Activated CD4-positive, alpha-beta T cell treated with anti-CD3 and anti-CD28 coated beads, Interleukin-2, amount 10 ng/mL, durations not matched to agents 24 days and 14 days (primary cell): ENCODE results near the gene ADK. TPM values are rescaled to one million over a fixed set of nuclear protein-coding genes. Genes with fewer than 3 reads are reported as not detected.

Experiments
- DNase-seq: peaks from one replicate; pipeline ENCODE4 v3.0.0; 2022
- H3K27ac Mint-ChIP-seq: one replicate; pipeline ENCODE4 v1.8.0; 2022; ENCODE audit warnings: mild to moderate bottlenecking, mixed read lengths
- H3K27me3 Mint-ChIP-seq: one replicate; pipeline ENCODE4 v1.8.0; 2022; ENCODE audit warnings: mixed read lengths
- H3K36me3 Mint-ChIP-seq: one replicate; pipeline ENCODE4 v1.8.0; 2022; ENCODE audit warnings: low read depth, mild to moderate bottlenecking, mixed read lengths
- H3K4me1 Mint-ChIP-seq: one replicate; pipeline ENCODE4 v1.8.0; 2021; ENCODE audit warnings: mixed read lengths
- H3K4me3 Mint-ChIP-seq: one replicate; pipeline ENCODE4 v1.8.0; 2022; ENCODE audit warnings: mild to moderate bottlenecking, moderate library complexity, mixed read lengths
- H3K9me3 Mint-ChIP-seq: one replicate; pipeline ENCODE4 v1.8.0; 2021; ENCODE audit warnings: mixed read lengths
- intact Hi-C: fragments of 100-400 bp; cut with micrococcal nuclease; formaldehyde crosslinking; loops from one replicate; pipeline ENCODE4 v1.15.1; 2023
- total RNA-seq: library from RNA; stranded (reverse); gene quantifications from 2 replicates; pipeline ENCODE4 v1.2.3, GENCODE V29; 2022

ADK gene
- total RNA-seq: 54.8 and 58.3 TPM in 2 replicates

- peaks cover 28% of the 10 kb centered on the region for H3K4me1 Mint-ChIP-seq
- peak; percentile 100 for DNase-seq
- no peak within 1 kb of the TSS for H3K27ac Mint-ChIP-seq
- H3K9me3 Mint-ChIP-seq: no peaks in the 10 kb centered on the region
- no peaks in the 10 kb centered on the region for H3K27me3 Mint-ChIP-seq
- intact Hi-C loops: loop anchor here (1.0 to 2.0 kb wide), 5 partner anchors 25 to 1060 kb away; partner anchors contain the start of genes KAT6B and VCL
- H3K36me3 Mint-ChIP-seq: peaks cover 12% of the 10 kb centered on the region
- H3K4me3 Mint-ChIP-seq: no peak within 1 kb of the TSS
Measured at GRCh38 chr10:74150990-74151878, at the start of gene ADK. TSS of gene ADK (plus strand) at chr10:74151221. CDS start at chr10:74151279, 58 bp downstream.

- Mint-ChIP-seq H3K4me1 (peaks cover 4% of the 10 kb centered on the region), H3K4me3 (no peak overlapping the region), H3K9me3 (no peaks in the 10 kb centered on the region), H3K27ac (no peak overlapping the region), H3K36me3 (peaks cover 43% of the 10 kb centered on the region), H3K27me3 (no peaks in the 10 kb centered on the region)
- DNase-seq: no peak
- intact Hi-C loops: loop anchor here (5.0 kb wide), 1 partner anchor 216 kb away; no protein-coding TSS in a partner anchor
Measured at GRCh38 chr10:74103560-74104258, 47.3 kb upstream of the ADK start.

GRCh38 chr10:74104480-74104879 is 46.5 kb upstream of the ADK start:
- peaks cover 3% of the 10 kb centered on the region for H3K4me1 Mint-ChIP-seq
- DNase-seq: no peak
- H3K4me3 Mint-ChIP-seq: no peak overlapping the region
- no peaks in the 10 kb centered on the region for H3K9me3 Mint-ChIP-seq
- H3K27ac Mint-ChIP-seq: no peak overlapping the region
- intact Hi-C loops: loop anchor here (5.0 kb wide), 1 partner anchor 217 kb away; no protein-coding TSS in a partner anchor
- no peaks in the 10 kb centered on the region for H3K27me3 Mint-ChIP-seq
- peaks cover 44% of the 10 kb centered on the region for H3K36me3 Mint-ChIP-seq

GRCh38 chr10:74104996-74105395 is 46.0 kb upstream of the ADK start:
- no peak overlapping the region for H3K4me3 Mint-ChIP-seq
- H3K27me3 Mint-ChIP-seq: no peaks in the 10 kb centered on the region
- peak overlapping the region; percentile 37 for H3K27ac Mint-ChIP-seq
- no peak for DNase-seq
- H3K4me1 Mint-ChIP-seq: peaks cover 5% of the 10 kb centered on the region
- H3K9me3 Mint-ChIP-seq: no peaks in the 10 kb centered on the region
- peaks cover 47% of the 10 kb centered on the region for H3K36me3 Mint-ChIP-seq
- intact Hi-C loops: loop anchor here (5.0 kb wide), 1 partner anchor 218 kb away; no protein-coding TSS in a partner anchor

- Mint-ChIP-seq H3K27ac (peak overlapping the region; percentile 30), H3K36me3 (peaks cover 56% of the 10 kb centered on the region), H3K9me3 (no peaks in the 10 kb centered on the region), H3K27me3 (no peaks in the 10 kb centered on the region), H3K4me3 (no peak overlapping the region), H3K4me1 (peaks cover 5% of the 10 kb centered on the region)
- no peak for DNase-seq
- intact Hi-C loops: no loop called here
Measured at GRCh38 chr10:74107391-74107790, 43.6 kb upstream of the ADK start.

- no peak overlapping the region for H3K4me3 Mint-ChIP-seq
- intact Hi-C loops: no loop called here
- H3K27me3 Mint-ChIP-seq: no peaks in the 10 kb centered on the region
- H3K27ac Mint-ChIP-seq: no peak overlapping the region
- H3K4me1 Mint-ChIP-seq: peaks cover 5% of the 10 kb centered on the region
- peaks cover 68% of the 10 kb centered on the region for H3K36me3 Mint-ChIP-seq
- DNase-seq: no peak
- no peaks in the 10 kb centered on the region for H3K9me3 Mint-ChIP-seq
Measured at GRCh38 chr10:74109452-74109851, 41.6 kb upstream of the ADK start.

- Mint-ChIP-seq H3K36me3 (peaks cover 65% of the 10 kb centered on the region), H3K27ac (no peak overlapping the region), H3K4me3 (no peak overlapping the region), H3K27me3 (no peaks in the 10 kb centered on the region), H3K4me1 (peaks cover 5% of the 10 kb centered on the region), H3K9me3 (no peaks in the 10 kb centered on the region)
- intact Hi-C loops: no loop called here
- DNase-seq: no peak
Measured at GRCh38 chr10:74110120-74110519, 40.9 kb upstream of the ADK start.

- Mint-ChIP-seq H3K36me3 (peaks cover 68% of the 10 kb centered on the region), H3K27me3 (no peaks in the 10 kb centered on the region)
Measured at GRCh38 chr10:74111799-74112198, 39.2 kb upstream of the ADK start.

GRCh38 chr10:74113546-74113945 is 37.5 kb upstream of the ADK start:
- H3K27me3 Mint-ChIP-seq: no peaks in the 10 kb centered on the region
- peaks cover 18% of the 10 kb centered on the region for H3K4me1 Mint-ChIP-seq
- H3K36me3 Mint-ChIP-seq: peaks cover 69% of the 10 kb centered on the region
- H3K9me3 Mint-ChIP-seq: no peaks in the 10 kb centered on the region
- no peak for DNase-seq
- no peak overlapping the region for H3K4me3 Mint-ChIP-seq
- intact Hi-C loops: no loop called here
- H3K27ac Mint-ChIP-seq: no peak overlapping the region

More at GRCh38 chr10:74111799-74112198, 39.2 kb upstream of the ADK start:
- Mint-ChIP-seq H3K4me1 (peaks cover 10% of the 10 kb centered on the region), H3K27ac (no peak overlapping the region), H3K9me3 (no peaks in the 10 kb centered on the region), H3K4me3 (no peak overlapping the region)
- DNase-seq: no peak
- intact Hi-C loops: no loop called here

GRCh38 chr10:74114041-74114448 is 37.0 kb upstream of the ADK start:
- Mint-ChIP-seq H3K9me3 (no peaks in the 10 kb centered on the region), H3K4me3 (no peak overlapping the region), H3K27me3 (no peaks in the 10 kb centered on the region), H3K4me1 (peaks cover 19% of the 10 kb centered on the region), H3K36me3 (peaks cover 72% of the 10 kb centered on the region), H3K27ac (no peak overlapping the region)
- no peak for DNase-seq
- intact Hi-C loops: no loop called here

- Mint-ChIP-seq H3K4me3 (no peak overlapping the region), H3K9me3 (no peaks in the 10 kb centered on the region), H3K27ac (peak overlapping the region; percentile 72), H3K36me3 (peaks cover 78% of the 10 kb centered on the region), H3K27me3 (no peaks in the 10 kb centered on the region), H3K4me1 (peaks cover 17% of the 10 kb centered on the region)
- DNase-seq: no peak
- intact Hi-C loops: no loop called here
Measured at GRCh38 chr10:74117738-74118137, 33.3 kb upstream of the ADK start.

GRCh38 chr10:74118804-74119203 is 32.2 kb upstream of the ADK start:
- Mint-ChIP-seq H3K27me3 (no peaks in the 10 kb centered on the region), H3K4me1 (peaks cover 19% of the 10 kb centered on the region), H3K36me3 (peaks cover 79% of the 10 kb centered on the region), H3K9me3 (no peaks in the 10 kb centered on the region), H3K4me3 (no peak overlapping the region), H3K27ac (peak overlapping the region; percentile 75)
- DNase-seq: no peak
- intact Hi-C loops: no loop called here

- Mint-ChIP-seq H3K4me1 (peaks cover 17% of the 10 kb centered on the region), H3K27ac (no peak overlapping the region), H3K4me3 (no peak overlapping the region), H3K27me3 (no peaks in the 10 kb centered on the region), H3K36me3 (peaks cover 75% of the 10 kb centered on the region), H3K9me3 (no peaks in the 10 kb centered on the region)
- DNase-seq: no peak
- intact Hi-C loops: no loop called here
Measured at GRCh38 chr10:74120911-74121310, 30.1 kb upstream of the ADK start.

GRCh38 chr10:74121368-74121767 is 29.7 kb upstream of the ADK start:
- H3K27me3 Mint-ChIP-seq: no peaks in the 10 kb centered on the region
- H3K9me3 Mint-ChIP-seq: no peaks in the 10 kb centered on the region
- H3K4me3 Mint-ChIP-seq: no peak overlapping the region
- DNase-seq: no peak
- intact Hi-C loops: no loop called here
- peaks cover 15% of the 10 kb centered on the region for H3K4me1 Mint-ChIP-seq
- H3K36me3 Mint-ChIP-seq: peaks cover 75% of the 10 kb centered on the region
- no peak overlapping the region for H3K27ac Mint-ChIP-seq
